HG02970 (cell line): ENCODE measurements around the gene RMND5A.

Experiments used
- ATAC-seq: cut with Tn5 transposase; IDR thresholded peaks from one replicate; pipeline ENCODE4 v1.9.1; 2021; ENCODE audit warnings: mild to moderate bottlenecking, moderate library complexity, moderate number of reproducible peaks; ENCODE audit not compliant: unreplicated experiment, low FRiP score

Gene RMND5A

DNA sequence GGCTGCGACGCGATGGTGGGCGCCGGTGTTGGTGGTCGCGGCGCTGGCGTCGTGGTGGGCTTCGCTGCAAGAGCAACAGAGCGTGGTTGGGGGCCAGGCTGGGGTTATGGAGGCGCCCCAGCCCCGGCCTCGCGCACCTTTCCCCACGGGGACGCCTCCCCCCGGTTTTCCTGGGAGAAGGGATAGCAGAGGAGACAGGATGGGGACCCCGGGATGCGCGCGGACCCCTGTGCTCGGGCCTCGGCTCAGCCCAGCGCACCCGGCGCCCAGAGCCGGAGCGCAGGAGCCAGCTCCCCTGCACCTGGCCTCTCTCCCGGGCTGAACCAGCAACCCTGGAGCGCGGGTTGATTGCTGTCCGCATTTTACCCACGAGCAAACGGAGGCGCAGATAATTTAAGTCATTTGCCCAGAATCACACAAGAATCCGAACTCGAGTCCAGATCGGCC is 69.6 kb downstream of the RMND5A start:
- no peak for ATAC-seq

DNA sequence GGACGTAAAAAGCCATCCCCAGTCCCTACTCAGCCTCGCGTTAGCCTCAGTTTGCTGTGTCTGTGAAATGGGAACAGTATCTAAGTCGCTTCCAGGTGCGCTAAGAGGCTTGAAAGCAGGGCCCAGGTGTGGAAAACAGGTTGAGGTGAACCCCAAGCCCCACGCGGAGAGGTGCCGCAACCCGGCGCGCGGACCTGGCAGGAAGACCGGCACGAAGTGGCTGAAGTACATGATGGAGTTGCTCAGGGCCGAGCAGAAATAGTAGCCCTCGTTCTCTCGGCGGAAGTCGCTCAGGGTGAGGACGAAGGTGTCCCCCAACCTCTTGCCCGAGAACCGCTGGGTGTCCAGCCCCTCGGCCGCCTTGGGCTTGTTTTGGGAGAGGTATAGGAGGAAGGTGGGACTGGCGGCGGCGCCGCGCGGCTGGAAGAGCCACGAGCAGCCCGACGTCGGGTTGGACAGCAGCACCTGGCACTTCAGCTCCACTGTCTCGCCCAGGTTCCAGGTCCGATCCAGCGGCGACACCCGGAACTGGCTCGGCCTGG is 70.1 kb downstream of the RMND5A start:
- no peak for ATAC-seq

DNA sequence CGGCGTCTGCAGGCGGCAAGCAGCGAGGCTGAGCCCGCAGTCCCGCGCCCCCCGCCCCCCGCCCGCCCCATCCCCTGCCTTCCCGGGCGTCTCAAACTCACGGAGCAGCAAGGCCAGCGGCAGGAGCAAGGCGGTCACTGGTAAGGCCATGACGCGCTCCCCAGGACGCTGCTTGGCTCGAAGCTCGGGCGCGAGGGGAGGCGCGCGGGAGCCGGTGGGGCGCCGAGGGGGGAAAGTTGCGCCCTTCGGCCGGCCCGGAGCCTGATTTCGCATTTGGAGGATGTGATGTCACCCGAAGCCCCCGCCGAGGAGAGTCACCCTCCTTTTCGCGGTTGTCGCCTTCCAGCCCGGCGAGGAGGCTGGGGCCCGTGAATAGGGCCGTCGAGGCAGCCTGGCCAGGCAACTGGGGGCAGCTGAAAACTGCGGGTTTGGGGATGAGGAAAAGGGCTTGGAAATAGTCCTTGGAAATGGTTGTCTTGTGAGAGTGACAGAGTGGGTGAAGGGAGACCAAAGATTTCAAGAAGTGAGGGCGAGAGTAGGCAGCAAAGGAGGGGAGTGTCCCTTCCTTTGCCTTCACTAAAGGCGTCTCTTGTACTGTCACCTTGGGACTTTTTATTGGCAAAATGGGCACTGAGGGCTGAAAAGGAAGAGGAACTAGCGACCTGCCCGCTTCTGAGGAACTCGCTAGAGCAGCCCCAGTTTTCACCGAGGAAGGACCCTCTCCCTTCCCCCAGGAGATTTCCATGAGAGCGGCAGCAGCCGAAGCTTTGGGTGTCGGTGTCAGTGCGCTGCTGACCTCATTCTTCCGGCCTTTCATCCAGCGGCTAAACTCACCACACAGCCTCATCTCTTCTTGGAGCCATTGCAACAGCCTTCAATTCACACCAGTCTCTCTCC is 70.8 kb downstream of the RMND5A start, which contains the start of gene CD8A:
TSS of gene CD8A (minus strand) at position 238 of the 897 bp plus-strand sequence. CDS start at position 150, 88 bp downstream.
- ATAC-seq = no peak

DNA sequence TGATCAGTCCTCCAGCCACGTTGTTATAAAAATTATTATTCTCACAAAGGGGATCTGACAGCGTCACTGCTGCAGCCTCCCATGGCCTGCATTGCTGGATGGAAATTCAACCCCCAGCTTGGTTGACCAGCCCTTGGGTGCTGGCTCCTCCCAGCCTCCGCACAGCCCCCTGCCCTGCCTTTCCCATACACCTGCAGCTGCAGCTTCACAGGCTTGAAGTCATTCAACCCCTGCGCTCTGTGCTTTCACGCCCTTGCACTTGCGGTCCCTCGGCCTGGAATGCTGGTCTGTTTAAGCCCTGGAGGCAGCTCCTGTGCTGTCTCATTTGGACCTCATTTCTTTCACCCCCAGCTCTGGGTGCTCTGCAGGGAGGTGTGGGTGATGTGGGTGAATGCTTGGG is 71.5 kb downstream of the RMND5A start:
- no peak for ATAC-seq

DNA sequence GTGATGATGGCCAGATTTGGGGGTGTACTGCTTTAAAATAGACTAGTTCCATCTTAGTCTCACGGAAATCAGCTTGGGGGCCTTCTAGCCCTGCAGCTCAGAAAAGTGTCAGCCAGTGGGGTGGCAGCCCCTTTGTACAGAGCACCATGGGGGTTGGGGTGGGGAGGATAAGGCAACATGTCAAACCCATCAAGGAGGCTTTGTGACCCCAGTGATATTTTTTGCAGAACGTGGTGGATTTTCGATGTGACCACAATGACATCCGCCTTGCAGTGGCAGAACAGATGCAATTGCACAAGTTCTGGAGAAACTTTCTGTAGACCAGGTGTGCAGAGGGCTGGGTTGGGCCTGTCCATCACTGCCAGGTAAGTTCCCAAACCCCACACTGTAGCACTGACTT is 73.7 kb downstream of the RMND5A start:
- no peak for ATAC-seq

DNA sequence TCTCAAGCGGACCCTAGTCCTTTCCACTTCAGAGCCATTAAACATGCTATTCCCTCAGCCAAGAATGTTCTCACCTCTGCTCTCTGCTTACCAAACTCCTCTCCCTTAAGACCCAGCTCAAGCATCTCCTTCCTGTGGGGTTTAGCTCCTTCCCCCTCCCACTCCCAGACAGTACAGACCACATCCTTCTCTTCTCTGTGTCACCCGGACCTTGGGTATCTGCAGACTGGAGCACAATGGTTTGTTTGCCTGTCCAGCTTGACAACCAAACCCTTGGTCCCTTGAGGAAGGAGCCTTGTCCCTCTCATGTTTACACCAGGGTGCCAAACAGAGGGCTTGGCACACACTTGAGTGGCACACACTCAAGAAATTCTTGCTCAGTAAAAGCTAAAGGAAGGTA is 74.8 kb downstream of the RMND5A start:
- ATAC-seq = no peak

DNA sequence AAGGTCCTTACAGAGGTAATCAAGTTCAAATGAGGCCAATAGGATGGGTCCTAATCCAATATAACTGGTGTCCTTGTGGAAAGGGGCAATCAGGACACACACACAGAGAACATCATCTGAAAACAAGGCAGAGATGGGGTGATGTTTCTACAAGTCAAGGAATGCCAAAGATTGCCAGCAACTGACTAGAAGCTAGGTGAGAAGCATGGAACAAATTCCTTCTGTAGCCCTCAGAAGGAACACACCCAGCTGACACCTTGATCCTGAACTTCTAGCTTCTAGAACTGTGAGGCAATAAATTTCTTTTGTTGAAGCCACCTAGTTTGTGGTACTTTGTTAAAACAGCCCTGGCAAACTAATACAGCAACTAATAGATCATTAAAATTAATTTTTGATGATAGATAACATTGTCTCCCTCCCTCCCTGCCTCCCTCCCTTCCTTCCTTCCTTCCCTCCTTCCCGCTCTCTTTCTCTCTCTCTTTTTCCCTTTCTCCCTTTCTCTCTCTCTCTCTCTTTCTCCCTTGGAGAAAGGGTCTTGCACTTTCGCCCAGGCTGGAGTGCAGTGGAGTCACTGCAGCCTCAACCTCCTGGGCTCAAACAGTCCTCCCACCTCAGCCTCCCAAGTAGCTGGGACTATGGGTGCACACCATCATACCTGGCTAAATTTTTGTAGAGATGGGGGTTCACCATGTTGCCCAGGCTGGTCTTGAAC is 80.9 kb downstream of the RMND5A start:
- ATAC-seq = no peak

DNA sequence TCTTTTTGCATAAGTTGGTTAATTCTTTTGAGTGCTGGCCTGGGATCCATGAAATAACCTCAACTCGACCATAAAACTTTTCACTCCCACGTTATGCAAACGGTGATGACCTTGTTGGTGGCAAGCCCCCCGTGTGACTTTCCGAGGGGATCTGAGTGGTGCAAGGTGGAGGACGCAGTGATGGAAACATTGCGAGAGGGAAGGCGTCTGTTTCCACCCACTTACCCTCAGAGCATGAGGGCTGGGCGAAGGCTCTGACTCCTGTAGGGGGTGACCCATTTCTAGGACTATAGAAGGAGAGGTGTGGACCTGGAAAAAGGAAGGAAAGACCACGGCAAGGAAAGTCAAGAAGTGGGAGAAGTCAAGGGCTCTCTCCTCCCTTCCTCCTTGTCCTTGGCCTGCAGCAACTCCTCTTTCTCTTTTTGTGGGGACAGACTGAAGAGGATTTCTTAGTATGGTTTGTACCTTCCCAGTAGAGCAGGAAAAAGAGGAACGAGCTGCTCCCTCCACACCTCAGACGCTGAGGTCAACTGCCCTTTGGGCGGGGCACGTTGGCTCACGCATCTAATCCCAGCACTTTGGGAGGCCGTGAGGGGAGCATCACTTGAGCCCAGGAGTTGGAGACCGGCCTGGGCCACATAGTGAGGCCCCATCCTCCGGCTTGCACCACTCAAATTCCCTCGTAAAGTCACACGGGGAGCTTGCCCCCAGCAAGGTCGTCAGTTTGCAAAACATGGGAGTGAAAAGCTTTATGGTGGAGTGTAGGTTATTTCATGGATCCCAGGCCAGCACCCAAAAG is 86.2 kb downstream of the RMND5A start:
- ATAC-seq = no peak

DNA sequence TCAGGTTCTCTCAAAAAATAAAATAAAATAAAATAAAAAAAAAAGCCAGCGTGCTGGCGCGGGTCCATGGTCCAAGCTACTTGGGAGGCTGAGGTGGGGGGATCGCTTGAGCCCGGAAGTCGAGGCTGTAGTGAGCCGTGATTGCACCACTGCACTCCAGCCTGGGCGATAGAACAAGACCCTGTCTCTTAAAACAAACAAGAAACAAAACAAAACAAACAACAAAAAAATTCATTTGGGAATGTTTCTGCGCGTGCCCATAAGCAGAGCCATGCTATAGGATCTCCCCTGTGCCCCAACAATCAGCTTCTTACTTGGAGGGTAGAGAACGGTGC is 87.0 kb downstream of the RMND5A start:
- ATAC-seq = no peak

DNA sequence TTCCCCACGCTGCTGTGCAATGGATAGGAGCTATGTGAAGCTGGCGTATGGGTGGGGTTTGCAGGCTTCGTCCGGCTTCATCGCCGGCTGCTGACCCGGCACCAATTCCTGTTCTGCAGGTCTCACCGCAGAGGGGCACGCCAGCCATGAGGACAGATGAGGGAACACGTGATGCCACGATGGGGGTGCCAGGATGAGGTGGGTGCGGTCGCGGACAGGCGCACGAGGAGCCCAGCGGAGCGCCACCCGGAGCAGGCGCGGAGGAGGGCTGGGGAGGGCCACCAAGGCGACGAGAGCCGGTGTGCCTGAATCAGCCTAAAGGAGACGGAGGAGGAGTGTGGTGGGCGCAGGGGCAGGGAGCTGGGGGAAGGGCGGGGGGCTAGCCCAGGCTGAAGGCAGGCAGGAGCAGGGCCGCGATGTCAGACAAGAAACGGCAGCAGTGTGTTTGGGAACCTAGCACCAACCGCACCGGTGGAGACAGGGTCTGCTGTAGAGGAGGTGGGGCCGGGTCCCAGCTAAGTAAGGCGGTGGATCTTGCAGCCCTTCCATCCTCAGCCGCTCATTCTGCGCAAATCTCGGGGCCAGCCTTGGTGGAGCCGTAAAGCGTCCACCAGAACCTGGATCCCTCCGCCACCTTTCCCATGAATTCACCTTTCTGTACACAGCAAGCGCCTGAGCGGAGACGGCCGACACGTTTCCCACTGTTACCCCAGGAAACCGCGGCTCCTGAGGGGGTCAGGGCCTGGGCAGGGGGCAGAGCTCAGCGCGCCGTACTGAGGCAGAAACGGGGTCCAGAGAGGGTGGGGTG is 87.6 kb downstream of the RMND5A start:
- ATAC-seq = no peak

DNA sequence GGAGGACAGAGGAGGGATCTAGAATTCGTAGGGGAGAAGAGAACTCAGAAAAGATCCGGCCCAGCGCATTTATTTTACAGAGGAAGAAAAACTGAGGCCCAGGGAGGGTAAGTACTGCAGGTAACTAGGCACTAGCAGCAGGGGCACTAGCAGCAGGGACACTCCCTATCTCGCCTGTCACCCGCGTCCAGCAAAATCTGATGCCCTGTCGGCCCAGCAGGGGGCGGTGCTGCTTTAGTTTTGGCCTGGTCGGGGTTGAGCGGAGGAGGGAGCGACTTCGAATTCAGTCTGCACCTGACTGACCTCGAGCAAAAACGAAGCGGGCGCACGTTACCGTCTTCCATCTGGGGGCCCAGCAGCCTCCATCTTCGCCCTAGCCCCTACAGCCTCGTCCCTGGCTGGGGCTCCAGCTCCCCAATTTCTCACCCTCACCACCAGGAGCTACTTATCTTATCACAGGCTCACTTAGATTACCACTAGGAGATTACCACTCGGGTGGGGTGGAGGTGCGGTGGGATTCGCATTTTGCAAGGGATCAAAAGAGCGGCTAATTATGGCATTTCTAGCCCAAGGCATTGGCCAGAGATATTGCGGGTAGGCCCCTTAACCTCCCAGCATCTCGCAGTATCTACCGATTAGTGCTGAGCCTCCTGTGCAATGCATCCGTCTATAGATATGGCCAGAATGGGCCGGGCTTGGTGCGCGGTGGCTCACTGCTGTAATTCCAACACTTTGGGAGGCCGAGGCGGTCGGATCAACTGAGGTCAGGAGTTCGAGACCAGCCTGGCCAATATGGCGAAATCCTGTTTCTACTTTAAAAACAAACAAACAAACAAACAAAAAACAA is 88.4 kb downstream of the RMND5A start:
- ATAC-seq = peak; percentile 89

DNA sequence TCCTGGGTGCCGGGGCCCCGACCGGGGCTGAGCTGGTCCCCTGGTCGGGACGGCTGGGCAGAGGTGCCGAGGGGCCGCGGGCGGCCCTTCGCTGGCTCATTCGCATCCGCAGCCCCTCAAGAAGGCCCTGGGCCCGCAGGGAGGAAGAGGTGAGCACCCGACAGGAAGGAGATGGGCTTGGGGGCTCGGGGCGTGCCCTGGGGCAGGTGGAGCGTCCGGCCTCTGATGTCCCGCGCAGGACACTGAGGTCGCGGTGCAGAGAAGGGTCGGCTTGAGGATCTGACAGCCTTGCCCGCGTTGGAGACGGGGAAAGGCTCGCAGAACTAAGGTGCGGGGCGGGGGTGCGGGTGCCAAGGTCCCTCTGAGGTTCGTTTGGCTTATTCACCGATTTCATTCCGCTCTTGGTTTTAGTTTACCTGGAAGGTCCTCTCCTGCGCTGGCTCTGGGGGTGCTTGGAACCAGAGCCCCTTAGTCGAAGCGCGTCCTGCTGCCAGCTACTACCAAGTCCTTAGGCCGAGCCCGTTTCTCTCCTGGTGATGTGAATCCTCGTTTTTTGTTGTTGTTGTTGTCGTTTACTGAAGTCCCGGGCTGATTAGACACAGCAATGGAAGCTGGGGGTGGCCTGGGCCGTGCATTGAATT is 89.5 kb downstream of the RMND5A start:
- no peak for ATAC-seq

DNA sequence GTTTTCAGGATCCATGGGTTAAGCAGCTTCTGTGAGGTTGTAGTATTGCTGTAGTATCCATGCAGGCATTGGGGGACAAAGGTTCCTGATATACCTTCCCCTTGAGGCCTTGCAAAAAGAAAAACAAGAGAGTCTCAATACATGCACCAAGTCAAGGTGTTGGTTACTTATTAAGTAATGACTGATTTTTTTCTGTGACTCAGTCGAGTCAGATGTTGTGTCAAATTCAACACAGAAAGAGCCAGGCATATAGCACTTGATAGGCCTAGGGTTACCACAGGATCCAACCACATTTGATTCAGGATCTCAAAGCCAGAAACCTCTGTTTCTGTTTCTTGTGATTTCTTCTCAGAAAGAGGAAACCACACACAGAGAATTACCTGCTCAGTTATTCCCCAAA is 95.5 kb downstream of the RMND5A start:
- ATAC-seq = no peak

DNA sequence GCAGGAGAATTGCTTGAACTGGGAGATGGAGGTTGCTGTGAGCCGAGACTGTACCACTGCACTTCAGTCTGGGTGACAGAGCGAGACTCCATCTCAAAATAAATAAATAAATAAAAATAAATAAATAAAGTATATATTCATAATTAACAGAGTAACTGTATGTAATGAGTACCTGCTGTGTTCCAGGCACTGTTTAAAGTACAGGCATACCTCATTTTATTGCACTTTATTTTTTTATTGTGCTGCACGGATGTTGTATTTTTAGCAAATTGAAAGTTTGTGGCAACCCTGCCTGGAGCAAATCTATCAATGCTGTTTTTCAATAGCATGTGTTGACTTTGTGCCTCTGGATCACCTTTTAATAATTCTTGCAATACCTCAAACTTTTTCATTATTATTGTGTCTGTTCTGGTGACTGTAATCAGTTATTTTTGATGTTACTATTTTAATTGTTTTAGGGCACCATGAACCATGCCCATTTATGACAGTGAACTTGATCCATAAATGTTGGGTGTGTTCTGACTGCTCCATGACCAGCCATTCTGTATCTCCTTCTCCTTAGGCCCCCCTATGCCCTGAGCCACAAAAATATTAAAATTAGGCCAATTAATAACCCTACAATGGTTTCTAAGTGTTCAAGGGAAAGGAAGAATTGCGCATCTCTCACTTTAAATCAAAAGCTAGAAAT is 98.2 kb downstream of the RMND5A start:
- ATAC-seq = no peak

DNA sequence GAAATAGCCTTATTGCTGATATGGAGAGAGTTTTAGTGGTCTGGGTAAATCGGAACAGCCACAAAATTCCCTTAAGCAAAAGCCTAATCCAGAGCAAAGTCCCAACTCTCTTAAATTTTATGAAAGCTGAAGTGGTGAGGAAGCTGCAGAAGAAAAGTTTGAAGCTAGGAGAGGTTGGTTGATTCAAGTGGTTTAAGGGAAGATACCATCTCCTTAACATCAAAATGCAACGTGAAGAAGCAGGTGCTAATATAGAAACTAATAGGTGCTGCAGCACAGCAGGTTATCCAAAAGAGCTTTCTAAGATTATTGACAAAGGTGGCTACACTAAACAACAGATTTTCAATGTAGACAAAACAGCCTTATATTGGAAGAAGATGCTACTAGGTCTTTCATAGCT is 98.9 kb downstream of the RMND5A start:
- no peak for ATAC-seq

DNA sequence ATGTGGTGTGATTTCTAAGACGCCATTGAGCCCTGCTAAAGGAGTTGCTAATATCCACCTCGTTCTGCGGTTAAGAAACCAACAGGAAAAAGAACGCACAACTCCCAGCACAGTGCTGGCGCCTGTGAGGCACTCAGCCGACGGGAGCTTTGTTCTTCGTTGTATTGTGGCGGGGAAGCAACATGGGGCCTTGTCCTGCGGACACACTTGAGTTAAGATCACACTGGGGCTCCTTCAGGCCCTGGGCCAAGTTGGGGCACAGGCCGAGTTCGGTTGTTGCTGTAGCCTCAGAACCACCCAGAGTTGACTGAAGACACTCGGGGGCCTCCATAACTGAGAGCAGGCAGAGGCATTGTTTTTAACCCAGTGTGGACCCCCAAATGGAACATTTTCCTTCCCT is 101.2 kb downstream of the RMND5A start:
- ATAC-seq = no peak

DNA sequence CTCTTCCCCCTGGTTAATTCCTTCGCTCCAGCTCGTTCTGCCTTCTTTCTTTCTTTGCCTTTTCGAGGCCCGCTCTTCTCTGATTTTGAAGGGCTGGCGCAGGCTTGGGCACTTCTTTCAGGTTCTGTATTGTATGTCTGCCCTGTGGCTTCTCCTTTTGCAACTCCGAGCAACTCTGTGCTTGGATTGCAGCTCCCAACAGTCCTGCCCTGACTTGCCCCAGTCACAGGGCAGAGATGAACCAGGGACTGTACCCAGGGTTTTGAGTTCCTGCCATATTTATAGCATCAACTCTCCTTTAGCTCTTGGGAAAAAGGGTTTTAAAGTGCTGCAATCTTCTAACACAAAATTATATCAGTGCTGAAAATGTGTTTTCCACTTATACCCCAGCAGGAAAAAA is 101.8 kb downstream of the RMND5A start:
- ATAC-seq = no peak
